Hepatocyte (in vitro differentiated cells): ENCODE measurements around the gene IRX4.
A peak's percentile ranks its signal among the peaks of the same experiment; 100 is the strongest.

Experiments used
- CTCF ChIP-seq: fragments of 200-600 bp; sonication (generic); IDR thresholded peaks from 2 replicates; pipeline ENCODE4 v1.5.1; 2016; ENCODE audit warnings: antibody characterized with exemption, mild to moderate bottlenecking; ENCODE audit not compliant: poor library complexity
- EZH2 ChIP-seq: fragments of 200-600 bp; sonication (generic); IDR thresholded peaks from 2 replicates; pipeline ENCODE4 v1.6.1; 2016; ENCODE audit warnings: antibody characterized with exemption, mild to moderate bottlenecking, borderline replicate concordance
- EZH2phosphoT487 ChIP-seq: fragments of 200-600 bp; sonication (generic); IDR thresholded peaks from one replicate; pipeline ENCODE4 v1.6.1; 2018; ENCODE audit warnings: antibody characterized with exemption, mild to moderate bottlenecking, low read depth, moderate library complexity; ENCODE audit not compliant: unreplicated experiment, severe bottlenecking

- TF ChIP-seq CTCF, result no peak
- peak; percentile 92 for TF ChIP-seq EZH2
- peak; percentile 71 for TF ChIP-seq EZH2phosphoT487
These were observed 1.4 kb upstream of the IRX4 start for GRCh38 chr5:1883925-1884677.
